ENCODE results near the gene SYT7.

SYT7 gene

GRCh38 chr11:61534025-61534932 is 46.6 kb downstream of the SYT7 start:
- Mint-ChIP-seq H3K4me1 (ENCODE audit: low read depth) (no peaks in the 10 kb centered on the region), H3K27ac (no peak overlapping the region), H3K36me3 (no peaks in the 10 kb centered on the region), H3K9me3 (ENCODE audit: low read depth) (no peaks in the 10 kb centered on the region), H3K27me3 (peaks cover 3% of the 10 kb centered on the region), H3K4me3 (no peak overlapping the region)

- H3K4me3 Mint-ChIP-seq: no peak overlapping the region
- H3K9me3 Mint-ChIP-seq (ENCODE audit: low read depth): no peaks in the 10 kb centered on the region
- H3K27ac Mint-ChIP-seq: no peak overlapping the region
- peaks cover 5% of the 10 kb centered on the region for H3K27me3 Mint-ChIP-seq
- no peaks in the 10 kb centered on the region for H3K36me3 Mint-ChIP-seq
- no peaks in the 10 kb centered on the region for H3K4me1 Mint-ChIP-seq (ENCODE audit: low read depth)
Measured at GRCh38 chr11:61533401-61533800, 47.5 kb downstream of the SYT7 start.

GRCh38 chr11:61533039-61533375 is 47.9 kb downstream of the SYT7 start:
- H3K27ac Mint-ChIP-seq: no peak overlapping the region
- H3K9me3 Mint-ChIP-seq (ENCODE audit: low read depth): no peaks in the 10 kb centered on the region
- H3K4me1 Mint-ChIP-seq (ENCODE audit: low read depth): no peaks in the 10 kb centered on the region
- peaks cover 5% of the 10 kb centered on the region for H3K27me3 Mint-ChIP-seq
- no peaks in the 10 kb centered on the region for H3K36me3 Mint-ChIP-seq
- H3K4me3 Mint-ChIP-seq: no peak overlapping the region

GRCh38 chr11:61532134-61533038 is 48.5 kb downstream of the SYT7 start:
- H3K27ac Mint-ChIP-seq: no peak overlapping the region
- no peaks in the 10 kb centered on the region for H3K4me1 Mint-ChIP-seq (ENCODE audit: low read depth)
- peaks cover 8% of the 10 kb centered on the region for H3K27me3 Mint-ChIP-seq
- no peak overlapping the region for H3K4me3 Mint-ChIP-seq
- H3K36me3 Mint-ChIP-seq: no peaks in the 10 kb centered on the region
- no peaks in the 10 kb centered on the region for H3K9me3 Mint-ChIP-seq (ENCODE audit: low read depth)

DNA sequence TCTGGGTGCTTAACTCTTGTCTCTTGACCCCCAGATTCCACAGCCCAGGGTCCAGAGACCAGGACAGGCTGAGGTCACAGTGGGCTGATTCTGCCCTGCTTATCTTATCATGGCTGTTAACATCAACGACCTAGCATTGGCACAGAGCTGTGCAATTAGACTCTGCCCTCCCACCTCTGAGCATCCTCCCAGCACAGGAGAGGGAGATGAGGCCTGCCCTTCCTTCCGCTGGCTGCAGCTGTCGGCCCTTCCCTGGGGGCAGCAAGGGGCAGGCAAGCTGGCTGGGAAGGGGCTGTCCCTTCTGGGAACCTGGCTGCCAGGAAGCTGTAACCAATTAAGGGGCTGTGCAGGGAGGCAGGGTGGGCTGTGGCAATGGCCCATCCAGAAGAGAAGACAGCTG is 49.8 kb downstream of the SYT7 start:
- H3K4me1 Mint-ChIP-seq (ENCODE audit: low read depth): no peaks in the 10 kb centered on the region
- no peak overlapping the region for H3K27ac Mint-ChIP-seq
- H3K4me3 Mint-ChIP-seq: no peak overlapping the region
- no peaks in the 10 kb centered on the region for H3K36me3 Mint-ChIP-seq
- H3K27me3 Mint-ChIP-seq: peaks cover 8% of the 10 kb centered on the region
- no peaks in the 10 kb centered on the region for H3K9me3 Mint-ChIP-seq (ENCODE audit: low read depth)

GRCh38 chr11:61529537-61530225 is 51.2 kb downstream of the SYT7 start:
- Mint-ChIP-seq H3K4me3 (no peak overlapping the region), H3K27me3 (peaks cover 6% of the 10 kb centered on the region), H3K36me3 (no peaks in the 10 kb centered on the region), H3K4me1 (ENCODE audit: low read depth) (no peaks in the 10 kb centered on the region), H3K27ac (no peak overlapping the region), H3K9me3 (ENCODE audit: low read depth) (no peaks in the 10 kb centered on the region)

DNA sequence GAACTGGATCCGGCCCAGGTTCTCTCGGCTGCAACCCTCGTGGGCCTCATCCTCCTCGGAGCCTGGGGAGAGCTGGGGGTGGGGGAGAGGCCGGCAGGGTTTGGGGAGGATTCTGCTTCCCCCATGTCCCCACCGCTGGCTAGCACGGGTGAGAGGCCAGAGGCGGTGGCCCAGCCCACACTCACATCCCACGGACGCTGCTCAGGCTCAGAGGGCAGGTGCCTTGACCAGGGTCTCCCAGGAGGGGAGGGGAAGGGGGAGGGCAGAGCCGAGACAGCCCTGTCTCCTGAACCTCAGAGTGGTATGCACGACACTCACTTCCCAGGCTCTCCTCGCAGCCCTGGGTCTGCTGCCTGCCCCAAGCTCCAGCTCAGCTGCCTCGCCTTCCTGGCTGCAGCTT is 52.8 kb downstream of the SYT7 start:
- peaks cover 6% of the 10 kb centered on the region for H3K27me3 Mint-ChIP-seq
- no peak overlapping the region for H3K4me3 Mint-ChIP-seq
- no peaks in the 10 kb centered on the region for H3K36me3 Mint-ChIP-seq
- no peaks in the 10 kb centered on the region for H3K4me1 Mint-ChIP-seq (ENCODE audit: low read depth)
- no peaks in the 10 kb centered on the region for H3K9me3 Mint-ChIP-seq (ENCODE audit: low read depth)
- H3K27ac Mint-ChIP-seq: no peak overlapping the region

- Mint-ChIP-seq H3K4me1 (ENCODE audit: low read depth) (no peaks in the 10 kb centered on the region), H3K27ac (no peak overlapping the region), H3K9me3 (ENCODE audit: low read depth) (no peaks in the 10 kb centered on the region), H3K27me3 (peaks cover 6% of the 10 kb centered on the region), H3K4me3 (no peak overlapping the region), H3K36me3 (no peaks in the 10 kb centered on the region)
Measured at GRCh38 chr11:61526956-61527731, 53.7 kb downstream of the SYT7 start.

DNA sequence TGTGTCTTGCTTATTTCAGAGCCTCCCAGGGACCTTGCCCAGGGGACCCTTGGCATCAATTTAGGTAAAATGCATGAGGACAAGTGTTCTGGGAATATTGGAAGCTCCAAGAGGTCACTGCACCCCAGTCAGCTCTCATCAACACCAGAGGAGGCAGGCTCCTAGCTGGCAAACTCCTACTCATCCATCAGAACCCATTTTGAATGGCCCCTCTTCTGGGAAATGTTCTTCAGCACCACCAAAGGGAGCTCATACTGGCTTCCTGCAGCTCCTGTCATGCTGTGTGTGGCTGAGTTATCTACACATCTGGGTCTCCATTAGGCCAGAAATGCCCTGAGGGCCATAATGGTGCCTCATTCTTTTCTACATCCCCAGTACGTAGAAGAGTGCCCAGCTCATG is 54.6 kb downstream of the SYT7 start:
- Mint-ChIP-seq H3K36me3 (no peaks in the 10 kb centered on the region), H3K4me3 (no peak overlapping the region), H3K27me3 (peaks cover 6% of the 10 kb centered on the region), H3K9me3 (ENCODE audit: low read depth) (no peaks in the 10 kb centered on the region), H3K4me1 (ENCODE audit: low read depth) (no peaks in the 10 kb centered on the region), H3K27ac (no peak overlapping the region)

DNA sequence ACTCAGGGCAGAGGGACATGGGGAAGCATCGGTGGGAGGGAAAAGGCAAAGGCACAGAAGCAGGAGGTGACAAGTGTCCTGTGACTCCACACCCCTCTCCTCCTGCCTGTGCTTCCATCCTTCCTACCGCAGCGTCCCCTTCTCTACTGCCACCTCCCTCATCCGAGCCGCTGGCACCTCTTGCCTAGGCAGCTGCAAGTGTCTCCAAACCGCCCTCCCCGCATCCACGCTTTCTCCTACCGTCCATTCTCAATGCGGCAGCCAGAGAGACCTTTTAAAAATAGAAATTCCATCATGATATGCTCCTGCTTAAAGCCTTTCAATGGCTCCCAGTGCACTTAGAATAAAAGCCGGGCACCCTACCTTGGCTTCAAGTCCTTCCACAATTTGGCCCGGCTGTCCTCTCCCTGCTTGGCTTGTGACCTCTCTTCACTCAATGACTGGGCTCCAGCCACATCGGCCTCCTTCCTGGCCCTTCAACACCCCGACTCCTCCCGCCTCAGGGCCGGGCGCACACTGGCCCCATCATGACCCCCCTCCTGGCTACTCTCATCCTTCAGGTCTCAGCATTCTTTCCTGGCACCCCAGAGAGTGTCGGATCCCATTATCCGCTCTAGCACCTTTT is 55.8 kb downstream of the SYT7 start:
- Mint-ChIP-seq H3K27me3 (peaks cover 6% of the 10 kb centered on the region), H3K27ac (no peak overlapping the region)

GRCh38 chr11:61524446-61524845 is 56.4 kb downstream of the SYT7 start:
- Mint-ChIP-seq H3K36me3 (no peaks in the 10 kb centered on the region), H3K27me3 (peaks cover 6% of the 10 kb centered on the region), H3K4me3 (no peak overlapping the region), H3K4me1 (ENCODE audit: low read depth) (no peaks in the 10 kb centered on the region), H3K27ac (no peak overlapping the region), H3K9me3 (ENCODE audit: low read depth) (no peaks in the 10 kb centered on the region)

More for the DNA sequence above, 55.8 kb downstream of the SYT7 start:
- Mint-ChIP-seq H3K4me3 (no peak overlapping the region), H3K4me1 (ENCODE audit: low read depth) (no peaks in the 10 kb centered on the region), H3K9me3 (ENCODE audit: low read depth) (no peaks in the 10 kb centered on the region), H3K36me3 (no peaks in the 10 kb centered on the region)

DNA sequence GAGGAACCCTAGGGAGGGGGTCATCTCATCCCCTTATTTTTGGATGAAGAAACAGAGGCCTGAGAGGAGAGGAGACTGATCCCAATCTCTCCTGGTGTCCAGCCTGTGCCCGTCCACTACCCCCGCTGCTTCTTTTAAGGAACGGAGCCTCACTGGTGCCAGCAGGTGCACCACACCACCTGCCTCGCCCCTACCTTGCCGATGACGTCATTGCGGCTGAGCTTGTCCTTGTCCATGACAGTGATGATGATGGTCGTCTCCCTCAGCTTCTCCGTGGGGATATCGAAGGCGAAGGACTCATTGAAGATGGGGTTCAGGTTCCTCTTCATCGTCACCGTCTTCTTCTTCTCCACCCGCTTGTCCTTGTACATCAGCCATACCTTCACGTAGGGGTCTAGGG is 58.0 kb downstream of the SYT7 start:
- Mint-ChIP-seq H3K36me3 (no peaks in the 10 kb centered on the region), H3K27ac (no peak overlapping the region), H3K27me3 (peaks cover 3% of the 10 kb centered on the region), H3K4me1 (ENCODE audit: low read depth) (no peaks in the 10 kb centered on the region), H3K4me3 (no peak overlapping the region), H3K9me3 (ENCODE audit: low read depth) (no peaks in the 10 kb centered on the region)

DNA sequence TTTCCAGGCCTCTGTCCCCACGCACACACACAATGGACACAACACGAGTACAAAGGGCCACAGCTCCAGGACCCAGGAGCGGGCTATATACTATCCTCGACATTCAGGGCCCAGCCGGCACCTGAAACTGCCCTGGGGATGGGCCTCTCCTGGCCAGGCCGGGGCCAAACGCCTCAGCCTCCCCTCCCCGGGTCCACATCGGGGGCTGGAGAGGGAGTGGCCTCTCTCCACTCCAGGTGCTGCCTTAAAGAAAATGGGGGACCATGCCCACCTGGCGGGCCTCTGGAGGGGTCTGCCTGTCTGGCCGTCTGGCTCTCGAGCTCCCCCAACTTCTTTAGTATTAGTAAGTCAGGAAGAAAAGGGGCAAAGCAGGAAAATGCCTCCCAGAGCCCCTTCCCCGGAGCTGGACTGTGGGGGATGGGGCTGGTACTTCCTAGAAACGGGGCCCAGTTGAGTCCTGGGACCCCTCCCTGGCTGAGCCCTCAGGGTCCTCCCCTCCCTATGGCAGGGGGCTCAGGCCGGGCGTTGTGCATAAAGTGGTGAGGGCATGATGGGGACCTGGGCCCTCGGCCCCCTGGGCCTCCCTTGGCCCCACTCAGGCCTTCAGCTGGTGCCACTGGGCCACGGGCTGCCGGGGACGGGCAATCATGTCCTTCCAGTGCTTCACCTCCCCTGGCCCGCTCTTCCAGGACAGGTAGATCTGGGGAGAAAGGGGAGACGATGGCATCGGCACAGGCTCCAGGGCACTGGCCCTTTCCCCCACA is 62.7 kb downstream of the SYT7 start:
- no peaks in the 10 kb centered on the region for H3K9me3 Mint-ChIP-seq (ENCODE audit: low read depth)
- H3K4me1 Mint-ChIP-seq (ENCODE audit: low read depth): peaks cover 6% of the 10 kb centered on the region
- H3K27ac Mint-ChIP-seq: no peak overlapping the region
- no peaks in the 10 kb centered on the region for H3K36me3 Mint-ChIP-seq
- peaks cover 8% of the 10 kb centered on the region for H3K27me3 Mint-ChIP-seq
- H3K4me3 Mint-ChIP-seq: no peak overlapping the region
